ENCODE data around the gene BTN1A1.

- TF ChIP-seq CTCF (optimal IDR thresholded peaks at IDR 0.05 in 1 of 3, IDR thresholded peaks at IDR 0.05 in 1 of 3, conservative IDR thresholded peaks at IDR 0.05 in 1 of 3; ENCODE audit: extremely low read depth in 1 of 3, insufficient read depth in 2 of 3, low read length in 3 of 3) (no peak), EZH2 (IDR thresholded peaks at IDR 0.05; ENCODE audit: low read length) (no peak)
Measured at GRCh38 chr6:26471970-26472369, 28.1 kb upstream of the BTN1A1 start.

Data from keratinocyte (primary cell).